Measurements from ENCODE around the gene SLC39A1.

GRCh38 chr1:153959454-153959853 lies 3.9 kb downstream of the SLC39A1 start:
- TF ChIP-seq, protein P1, sequence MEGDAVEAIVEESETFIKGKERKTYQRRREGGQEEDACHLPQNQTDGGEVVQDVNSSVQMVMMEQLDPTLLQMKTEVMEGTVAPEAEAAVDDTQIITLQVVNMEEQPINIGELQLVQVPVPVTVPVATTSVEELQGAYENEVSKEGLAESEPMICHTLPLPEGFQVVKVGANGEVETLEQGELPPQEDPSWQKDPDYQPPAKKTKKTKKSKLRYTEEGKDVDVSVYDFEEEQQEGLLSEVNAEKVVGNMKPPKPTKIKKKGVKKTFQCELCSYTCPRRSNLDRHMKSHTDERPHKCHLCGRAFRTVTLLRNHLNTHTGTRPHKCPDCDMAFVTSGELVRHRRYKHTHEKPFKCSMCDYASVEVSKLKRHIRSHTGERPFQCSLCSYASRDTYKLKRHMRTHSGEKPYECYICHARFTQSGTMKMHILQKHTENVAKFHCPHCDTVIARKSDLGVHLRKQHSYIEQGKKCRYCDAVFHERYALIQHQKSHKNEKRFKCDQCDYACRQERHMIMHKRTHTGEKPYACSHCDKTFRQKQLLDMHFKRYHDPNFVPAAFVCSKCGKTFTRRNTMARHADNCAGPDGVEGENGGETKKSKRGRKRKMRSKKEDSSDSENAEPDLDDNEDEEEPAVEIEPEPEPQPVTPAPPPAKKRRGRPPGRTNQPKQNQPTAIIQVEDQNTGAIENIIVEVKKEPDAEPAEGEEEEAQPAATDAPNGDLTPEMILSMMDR (IDR thresholded peaks at IDR 0.05; ENCODE audit: insufficient read depth, low read length): no peak
- no peak for TF ChIP-seq GABPA (IDR thresholded peaks at IDR 0.05; ENCODE audit: low read depth)

Data from HL-60 (cell line).